ENCODE measurements around the gene CNTN5.
A peak's percentile ranks its signal among the peaks of the same experiment; 100 is the strongest.

CNTN5 gene

DNA sequence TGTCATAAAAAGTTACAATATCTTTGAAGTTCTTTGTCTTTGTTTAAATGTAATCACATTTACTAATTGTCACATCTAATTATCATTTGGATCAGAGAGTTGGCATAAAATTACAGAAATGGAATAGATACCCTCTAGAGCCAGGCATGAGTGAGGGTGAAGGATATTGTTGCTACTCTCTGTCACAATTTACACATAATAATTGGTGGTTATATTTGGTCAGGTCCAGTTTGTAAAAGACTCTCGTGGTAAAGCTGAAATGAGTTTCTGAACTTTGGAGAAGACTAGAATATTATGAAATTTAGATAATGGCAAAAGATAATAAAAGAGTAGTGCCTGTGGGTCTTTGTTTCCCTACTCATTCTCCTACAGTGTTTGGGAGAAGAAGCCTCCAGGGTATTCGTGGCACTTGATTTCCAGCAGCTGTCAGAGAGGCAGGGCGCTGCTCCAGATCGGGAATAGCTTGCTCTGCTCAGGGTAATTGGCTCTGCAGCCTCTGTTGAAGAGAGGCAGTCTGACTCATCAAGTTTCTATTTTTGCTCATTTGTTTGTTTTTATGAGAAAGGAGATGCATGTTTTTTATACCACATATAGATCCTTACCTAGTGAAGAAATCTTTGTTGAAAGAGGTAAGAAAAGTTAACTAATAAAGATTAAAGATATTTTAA lies 349.9 kb downstream of the CNTN5 start:
- no peak overlapping the region for H3K4me3 Mint-ChIP-seq
- no peaks in the 10 kb centered on the region for H3K4me1 Mint-ChIP-seq
- peaks cover 16% of the 10 kb centered on the region for H3K9me3 Mint-ChIP-seq
- no peak for DNase-seq (ENCODE audit: low spot score in 2 of 2)
- no peaks in the 10 kb centered on the region for H3K36me3 Mint-ChIP-seq
- H3K27ac Mint-ChIP-seq, result no peak overlapping the region
- no peak for ATAC-seq

DNA sequence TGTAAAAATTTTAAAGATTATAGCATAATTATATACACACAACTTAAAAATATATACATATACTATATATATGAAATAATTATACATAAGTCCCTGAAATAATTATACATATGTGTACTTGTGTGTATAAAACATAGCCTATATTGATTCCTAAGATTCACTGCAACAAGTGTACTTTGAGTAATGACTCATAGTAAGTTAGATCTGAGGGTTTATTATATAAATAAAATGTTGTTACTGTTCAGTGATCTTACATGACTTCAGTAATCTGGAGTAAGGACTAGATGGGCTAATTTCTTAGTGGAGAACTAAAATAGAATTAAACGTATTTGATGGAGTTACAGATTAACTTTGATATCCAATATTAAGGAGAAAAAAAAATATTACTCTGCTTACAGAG lies 350.5 kb downstream of the CNTN5 start:
- DNase-seq (ENCODE audit: low spot score in 2 of 2), result no peak

DNA sequence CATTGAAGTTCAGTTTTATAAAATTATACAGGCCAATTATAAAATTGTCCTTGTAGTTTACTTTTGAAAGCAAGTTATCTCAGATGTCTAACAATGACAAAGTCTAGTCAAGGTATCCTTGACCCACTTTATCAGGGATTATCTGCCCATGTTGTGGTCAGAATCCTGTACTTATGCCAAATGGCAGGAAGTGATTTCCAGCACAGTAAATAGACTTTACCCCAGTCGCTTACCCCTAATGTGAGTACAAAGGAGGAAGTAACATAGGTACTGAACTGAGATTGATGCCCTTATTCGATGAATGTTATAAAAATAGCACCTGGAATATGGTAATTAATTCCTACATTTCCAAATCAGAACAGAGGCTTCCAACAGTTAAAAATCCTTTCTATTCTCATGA lies 355.7 kb downstream of the CNTN5 start:
- ATAC-seq (no peak), DNase-seq (ENCODE audit: low spot score in 2 of 2) (no peak)
- H3K27ac Mint-ChIP-seq, result no peak overlapping the region
- peaks cover 10% of the 10 kb centered on the region for H3K9me3 Mint-ChIP-seq
- no peak overlapping the region for H3K4me3 Mint-ChIP-seq
- H3K36me3 Mint-ChIP-seq, result no peaks in the 10 kb centered on the region
- no peaks in the 10 kb centered on the region for H3K4me1 Mint-ChIP-seq

More for the DNA sequence above, 350.5 kb downstream of the CNTN5 start:
- no peak for ATAC-seq
- Mint-ChIP-seq H3K36me3 (no peaks in the 10 kb centered on the region), H3K9me3 (peaks cover 16% of the 10 kb centered on the region), H3K4me1 (no peaks in the 10 kb centered on the region), H3K4me3 (no peak overlapping the region), H3K27ac (no peak overlapping the region)

DNA sequence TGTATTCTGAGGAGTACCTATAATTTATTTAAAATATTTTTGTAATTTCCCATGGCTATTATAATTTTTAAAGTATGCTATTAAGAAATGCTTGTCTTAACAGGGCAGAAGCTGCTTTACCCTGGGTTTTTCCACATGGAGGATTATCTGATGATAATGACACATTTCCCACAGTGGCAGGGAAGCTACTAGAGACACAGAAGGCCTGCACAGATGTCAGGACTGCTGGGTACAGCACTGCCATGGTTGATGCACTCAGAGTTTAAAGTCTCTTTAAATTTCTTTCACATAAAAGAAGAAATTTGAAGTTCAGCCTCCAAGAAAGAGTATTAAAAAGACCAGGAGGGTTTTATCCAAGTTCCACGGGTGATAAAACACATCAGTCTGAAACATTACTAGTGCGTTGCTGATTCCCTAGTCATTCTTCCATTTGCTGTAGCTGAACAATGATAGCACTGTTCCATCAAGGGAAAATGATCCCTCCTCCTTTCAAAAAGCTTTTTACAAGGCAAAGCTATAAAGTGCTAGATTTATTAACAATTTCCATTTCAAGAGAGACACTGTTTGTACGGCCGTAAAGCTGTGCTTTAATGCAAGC lies 363.0 kb downstream of the CNTN5 start:
- Mint-ChIP-seq H3K9me3 (peaks cover 6% of the 10 kb centered on the region), H3K36me3 (no peaks in the 10 kb centered on the region), H3K4me1 (no peaks in the 10 kb centered on the region), H3K4me3 (no peak overlapping the region), H3K27ac (no peak overlapping the region)
- DNase-seq (ENCODE audit: low spot score in 2 of 2) (no peak), ATAC-seq (no peak)

DNA sequence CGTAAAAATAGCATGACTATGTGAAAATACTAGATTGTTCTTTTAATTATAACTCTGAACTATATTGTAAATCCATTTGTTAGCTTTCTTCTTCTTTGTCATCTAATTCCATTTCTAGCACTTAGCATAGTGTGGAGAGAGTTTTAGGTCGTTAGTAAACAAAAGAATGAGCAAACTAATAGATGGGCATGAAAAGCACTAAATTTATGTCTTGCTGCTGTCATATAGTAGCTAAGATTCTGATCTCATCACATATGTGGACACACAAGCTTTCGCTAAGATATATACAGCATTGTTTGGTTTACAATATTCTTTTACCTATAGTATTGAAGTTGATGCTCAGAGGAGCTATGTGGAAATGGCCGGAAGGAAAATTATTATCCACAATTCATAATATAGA lies 370.5 kb downstream of the CNTN5 start:
- Mint-ChIP-seq H3K4me1 (no peaks in the 10 kb centered on the region), H3K9me3 (peaks cover 4% of the 10 kb centered on the region), H3K4me3 (no peak overlapping the region), H3K27ac (no peak overlapping the region), H3K36me3 (no peaks in the 10 kb centered on the region)
- ATAC-seq (no peak), DNase-seq (ENCODE audit: low spot score in 2 of 2) (no peak)

DNA sequence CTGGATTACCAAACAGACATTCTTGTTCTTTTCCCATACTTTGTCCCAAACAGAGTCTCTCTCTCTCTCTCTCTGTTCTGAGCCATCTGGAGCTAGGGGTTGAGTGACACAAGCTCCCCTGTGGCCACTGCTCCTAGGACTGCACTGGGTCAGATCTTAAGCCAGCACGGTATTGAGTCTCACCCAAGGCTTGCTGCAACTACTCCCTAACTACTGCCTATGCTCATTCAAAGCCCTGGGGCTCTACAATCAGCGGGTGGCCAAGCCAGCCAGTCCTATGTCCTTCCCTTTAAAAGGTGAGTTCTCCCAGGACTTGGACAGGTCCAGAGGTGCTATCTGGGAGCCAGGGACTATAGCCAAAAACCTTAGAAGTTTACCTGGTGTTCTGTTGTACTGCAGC lies 385.6 kb downstream of the CNTN5 start:
- H3K27ac Mint-ChIP-seq, result no peak overlapping the region
- no peak for ATAC-seq
- peaks cover 35% of the 10 kb centered on the region for H3K9me3 Mint-ChIP-seq

DNA sequence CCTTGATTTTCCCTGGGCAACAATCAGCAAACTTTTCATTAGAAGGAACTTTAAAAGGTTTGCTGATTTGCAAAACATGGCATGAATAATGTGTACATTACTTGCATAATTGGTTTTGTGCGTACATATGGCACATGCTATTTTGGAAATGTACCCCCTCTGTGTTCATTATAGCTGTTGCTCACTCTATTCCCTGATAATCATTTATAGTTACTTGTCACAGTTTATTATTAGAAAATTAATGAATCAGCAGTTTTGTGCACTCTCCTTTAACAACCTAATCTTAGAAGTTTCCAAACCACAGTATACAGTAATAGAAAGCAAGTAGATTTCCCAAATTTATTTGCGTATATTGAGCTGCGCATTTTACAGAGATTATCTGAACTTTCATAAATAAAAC lies 389.9 kb downstream of the CNTN5 start:
- Mint-ChIP-seq H3K27ac (no peak overlapping the region), H3K36me3 (no peaks in the 10 kb centered on the region), H3K9me3 (peaks cover 25% of the 10 kb centered on the region), H3K4me1 (no peaks in the 10 kb centered on the region), H3K4me3 (no peak overlapping the region)
- no peak for DNase-seq (ENCODE audit: low spot score in 2 of 2)
- ATAC-seq, result no peak

More for the DNA sequence above, 385.6 kb downstream of the CNTN5 start:
- DNase-seq (ENCODE audit: low spot score in 2 of 2), result no peak
- H3K4me3 Mint-ChIP-seq, result no peak overlapping the region
- H3K36me3 Mint-ChIP-seq, result no peaks in the 10 kb centered on the region
- no peaks in the 10 kb centered on the region for H3K4me1 Mint-ChIP-seq

DNA sequence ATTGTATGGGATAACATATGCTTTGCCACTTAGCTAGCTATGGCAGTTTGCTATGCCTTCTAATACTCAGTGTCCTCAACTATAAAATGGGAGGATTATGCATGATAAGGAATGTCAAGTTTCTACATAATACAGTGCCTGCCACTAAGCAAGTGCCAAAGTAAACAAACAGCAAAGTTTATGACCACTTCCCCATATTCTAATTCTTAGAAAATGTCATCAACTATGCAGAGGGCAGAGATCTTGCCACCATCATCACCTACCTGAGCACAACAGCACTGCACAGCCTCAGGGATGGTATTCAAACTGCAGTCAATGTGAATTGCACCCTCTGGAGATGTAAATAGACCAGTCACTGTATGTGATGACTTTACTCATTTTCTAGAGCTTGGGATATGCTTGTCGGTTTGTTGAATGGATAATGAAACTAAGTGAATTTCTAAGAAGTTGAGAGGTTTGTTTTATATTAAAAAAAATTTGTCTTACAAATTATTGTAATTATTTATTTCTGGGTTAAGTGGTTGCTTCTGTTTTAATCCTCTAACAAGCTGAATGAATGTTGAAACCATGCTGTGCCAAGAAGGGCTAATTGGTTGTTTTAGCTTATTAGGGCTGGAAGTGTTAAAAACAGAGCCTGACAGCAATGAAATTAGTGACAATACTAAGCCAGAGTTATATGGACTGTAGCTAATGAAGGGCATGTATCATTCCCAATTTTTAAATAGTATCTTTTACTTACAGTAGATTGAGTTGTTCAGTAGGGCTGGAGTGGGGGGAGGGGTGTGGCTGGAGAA lies 398.4 kb downstream of the CNTN5 start:
- peaks cover 15% of the 10 kb centered on the region for H3K9me3 Mint-ChIP-seq
- H3K4me3 Mint-ChIP-seq, result no peak overlapping the region

DNA sequence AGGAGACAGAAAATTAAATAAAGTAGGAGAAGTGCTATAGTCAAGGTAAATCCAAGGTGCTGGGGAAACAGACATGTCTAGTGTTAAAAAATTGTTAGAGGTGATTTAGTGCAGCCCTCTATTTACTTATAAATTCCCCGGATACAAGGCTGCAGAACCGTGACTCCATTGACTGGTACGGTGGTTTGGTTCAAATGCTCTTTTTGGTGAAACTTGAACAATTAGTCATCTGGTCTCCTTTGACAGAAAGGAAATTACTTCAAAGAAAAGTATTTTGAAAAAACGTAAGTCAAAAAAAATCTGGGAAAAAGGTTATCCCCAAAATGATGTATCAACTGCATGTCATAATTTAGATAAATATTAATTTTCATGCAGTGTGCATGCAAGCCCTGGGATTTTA lies 399.2 kb downstream of the CNTN5 start:
- ATAC-seq, result no peak

More for the DNA sequence above, 398.4 kb downstream of the CNTN5 start:
- Mint-ChIP-seq H3K27ac (no peak overlapping the region), H3K4me1 (no peaks in the 10 kb centered on the region), H3K36me3 (no peaks in the 10 kb centered on the region)
- no peak for DNase-seq (ENCODE audit: low spot score in 2 of 2)
- no peak for ATAC-seq

DNA sequence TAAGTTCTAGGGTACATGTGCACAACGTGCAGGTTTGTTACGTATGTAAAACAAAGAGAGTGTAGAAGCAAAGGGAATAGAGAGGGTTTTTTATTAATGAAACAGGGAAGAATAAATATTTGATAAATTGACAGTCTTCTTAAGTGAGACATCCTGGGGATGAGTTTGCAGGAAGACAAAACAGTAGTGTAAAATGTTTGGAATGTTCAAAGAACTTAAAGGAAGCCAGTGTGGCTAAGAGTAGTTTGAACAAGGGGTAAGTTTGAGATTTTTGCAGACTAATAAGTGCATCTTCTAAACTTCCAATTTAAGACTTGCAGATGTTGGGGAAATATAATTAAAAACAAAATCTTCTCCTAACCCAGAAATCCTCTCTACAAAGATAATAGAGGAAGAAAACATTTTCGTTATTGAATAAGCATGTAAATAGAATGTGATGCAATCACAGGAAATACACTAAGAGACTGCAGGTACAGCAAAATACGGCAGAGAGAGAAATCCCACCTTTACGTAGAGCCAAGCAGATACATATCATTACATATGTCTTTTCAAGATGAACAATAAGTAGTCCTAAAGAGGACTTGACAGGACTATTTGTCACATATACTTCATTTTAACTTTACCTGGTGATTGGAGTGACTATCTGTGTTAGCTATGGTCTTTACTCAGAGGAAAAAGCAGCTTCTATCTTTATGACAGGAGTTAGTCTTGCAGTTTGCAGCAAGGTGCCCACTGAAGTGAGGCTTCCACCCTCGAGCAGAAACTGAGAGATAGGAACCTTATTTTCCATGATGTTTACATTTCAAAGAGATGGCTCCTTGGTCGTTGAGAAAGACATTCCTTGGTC lies 402.1 kb downstream of the CNTN5 start:
- DNase-seq (ENCODE audit: low spot score in 2 of 2) (no peak), ATAC-seq (no peak)
- Mint-ChIP-seq H3K36me3 (no peaks in the 10 kb centered on the region), H3K4me1 (no peaks in the 10 kb centered on the region), H3K4me3 (no peak overlapping the region), H3K9me3 (peaks cover 17% of the 10 kb centered on the region), H3K27ac (no peak overlapping the region)

More for the DNA sequence above, 399.2 kb downstream of the CNTN5 start:
- H3K4me1 Mint-ChIP-seq, result no peaks in the 10 kb centered on the region
- peaks cover 11% of the 10 kb centered on the region for H3K9me3 Mint-ChIP-seq
- DNase-seq (ENCODE audit: low spot score in 2 of 2), result no peak
- no peaks in the 10 kb centered on the region for H3K36me3 Mint-ChIP-seq
- no peak overlapping the region for H3K4me3 Mint-ChIP-seq
- H3K27ac Mint-ChIP-seq, result no peak overlapping the region

DNA sequence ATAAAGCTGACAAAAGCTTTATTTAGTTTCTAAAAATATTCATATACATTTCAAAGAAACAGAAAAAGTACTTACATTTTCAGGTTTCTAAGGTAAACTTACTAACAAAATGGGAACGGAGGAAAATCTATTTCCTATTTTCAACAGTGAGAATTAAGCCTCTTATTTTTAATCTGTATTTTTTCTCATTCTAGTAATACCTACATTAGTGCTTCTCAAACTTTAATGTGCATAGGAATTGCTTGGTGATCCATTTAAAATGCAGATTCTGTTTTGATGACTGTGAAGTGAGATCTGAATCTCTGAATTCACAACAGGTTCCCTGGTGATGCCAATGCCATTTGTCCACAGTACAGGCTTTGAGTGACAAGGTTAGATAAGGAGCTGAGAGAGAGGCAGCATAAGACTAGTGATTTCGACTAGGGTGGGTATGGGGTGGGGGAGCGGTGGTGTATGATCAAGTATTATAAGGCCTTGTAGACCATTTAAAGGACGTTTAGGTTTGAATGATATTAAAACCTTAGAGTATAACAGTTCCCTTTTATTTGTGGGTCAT lies 402.8 kb downstream of the CNTN5 start:
- Mint-ChIP-seq H3K4me3 (no peak overlapping the region), H3K4me1 (no peaks in the 10 kb centered on the region), H3K36me3 (no peaks in the 10 kb centered on the region), H3K27ac (no peak overlapping the region), H3K9me3 (peaks cover 17% of the 10 kb centered on the region)
- DNase-seq (ENCODE audit: low spot score in 2 of 2) (no peak), ATAC-seq (no peak)

DNA sequence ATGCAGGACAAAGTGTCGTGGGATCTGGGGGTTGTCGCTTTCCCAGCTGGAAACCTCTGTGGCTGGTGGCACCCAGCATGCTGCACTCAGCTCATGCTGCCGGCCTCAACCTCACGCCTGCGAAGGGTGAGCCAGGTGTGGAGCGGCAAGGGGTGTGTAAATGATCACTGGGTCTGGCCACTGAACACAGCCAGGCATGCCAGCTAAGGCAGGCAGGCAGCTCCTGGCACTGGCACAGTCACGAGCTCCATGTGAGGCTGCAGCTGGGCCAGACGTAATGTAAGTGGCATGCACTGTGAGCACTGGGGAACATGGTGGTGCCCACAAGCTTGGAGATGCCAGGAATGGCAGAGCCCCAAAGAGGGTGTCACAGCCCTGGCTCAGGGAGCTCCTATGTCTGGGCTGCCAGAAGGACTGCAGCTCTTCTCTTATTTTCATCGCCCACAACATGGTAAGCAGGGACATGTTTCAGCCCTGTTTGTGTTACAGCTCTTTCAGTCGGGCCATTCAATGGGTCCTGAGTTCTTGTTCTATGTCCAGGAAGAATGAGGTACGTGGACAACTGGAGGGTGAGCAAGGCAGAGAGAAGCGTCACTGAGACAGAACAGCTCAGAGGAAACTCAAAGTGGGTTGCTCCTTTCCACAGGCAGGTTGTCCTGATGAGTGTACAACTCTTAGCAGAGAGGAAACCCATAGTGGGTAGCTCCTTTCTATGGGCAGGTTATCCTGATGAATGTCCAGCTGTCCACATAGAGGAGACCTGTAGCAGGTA lies 403.8 kb downstream of the CNTN5 start:
- no peak overlapping the region for H3K27ac Mint-ChIP-seq
- H3K4me3 Mint-ChIP-seq, result no peak overlapping the region
- H3K4me1 Mint-ChIP-seq, result no peaks in the 10 kb centered on the region
- ATAC-seq (peak; percentile 26), DNase-seq (ENCODE audit: low spot score in 2 of 2) (no peak)
- H3K9me3 Mint-ChIP-seq, result peaks cover 20% of the 10 kb centered on the region
- no peaks in the 10 kb centered on the region for H3K36me3 Mint-ChIP-seq

DNA sequence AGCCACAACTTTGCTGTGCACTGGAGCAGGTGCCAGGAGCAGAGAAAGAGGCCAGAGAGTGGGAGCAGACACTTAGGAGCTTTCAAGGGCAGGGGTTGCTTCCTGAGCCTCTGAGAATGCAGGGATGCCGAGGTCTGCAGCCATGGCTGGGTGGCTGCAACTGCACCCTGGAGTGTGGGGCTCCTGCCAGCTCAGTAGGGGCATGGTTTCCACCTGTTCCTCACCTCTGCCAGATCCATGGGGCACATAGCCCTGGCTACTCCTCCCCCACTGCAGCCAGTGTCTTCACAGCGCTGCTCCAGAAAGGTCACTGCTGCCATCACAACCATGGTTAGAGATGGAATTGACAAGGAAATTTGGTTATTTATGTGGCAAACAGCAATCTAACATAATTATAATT lies 404.8 kb downstream of the CNTN5 start:
- Mint-ChIP-seq H3K9me3 (peaks cover 23% of the 10 kb centered on the region), H3K27ac (no peak overlapping the region), H3K4me3 (no peak overlapping the region), H3K4me1 (no peaks in the 10 kb centered on the region), H3K36me3 (no peaks in the 10 kb centered on the region)
- DNase-seq (ENCODE audit: low spot score in 2 of 2) (no peak), ATAC-seq (no peak)

DNA sequence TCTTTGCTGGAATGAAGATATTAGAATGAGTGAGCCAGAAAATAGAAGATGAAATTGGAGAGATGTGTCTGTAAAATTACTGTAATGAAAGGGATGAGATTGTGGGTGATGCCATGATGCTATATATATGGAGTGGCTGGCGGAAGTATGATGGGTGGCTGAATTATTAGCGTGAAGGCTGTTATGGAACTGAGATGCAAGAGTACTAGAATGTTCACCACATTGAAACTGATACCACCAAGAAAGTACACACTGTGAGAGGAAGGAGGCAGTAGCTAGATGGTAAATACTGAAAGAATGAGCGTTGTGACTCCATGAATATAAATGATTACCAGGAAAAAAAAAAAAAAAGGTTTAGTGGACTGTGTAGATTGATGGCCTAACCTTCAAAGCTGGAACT lies 411.9 kb downstream of the CNTN5 start:
- Mint-ChIP-seq H3K4me3 (no peak overlapping the region), H3K4me1 (no peaks in the 10 kb centered on the region), H3K9me3 (peaks cover 23% of the 10 kb centered on the region), H3K36me3 (no peaks in the 10 kb centered on the region), H3K27ac (no peak overlapping the region)
- no peak for ATAC-seq
- no peak for DNase-seq (ENCODE audit: low spot score in 2 of 2)
